ENCODE results near the gene GAS7. TPM values are rescaled to one million over a fixed set of nuclear protein-coding genes. Genes with fewer than 3 reads are reported as not detected.

GAS7 gene
- polyA plus RNA-seq, 4 donors = 14.1 to 55.7 (median 22.5) TPM

GRCh38 chr17:10201680-10202079 lies 3.3 kb upstream of the GAS7 start:
- DNase-seq (ENCODE audit: low read depth in 4 of 4, low spot score in 3 of 4) = no peak

- no peak for DNase-seq (ENCODE audit: low read depth in 4 of 4, low spot score in 3 of 4)
These were observed 2.2 kb upstream of the GAS7 start for GRCh38 chr17:10200645-10201044.

- no peak for DNase-seq (ENCODE audit: low read depth in 4 of 4, low spot score in 3 of 4)
These were observed 1.6 kb upstream of the GAS7 start for GRCh38 chr17:10200016-10200415.

DNA sequence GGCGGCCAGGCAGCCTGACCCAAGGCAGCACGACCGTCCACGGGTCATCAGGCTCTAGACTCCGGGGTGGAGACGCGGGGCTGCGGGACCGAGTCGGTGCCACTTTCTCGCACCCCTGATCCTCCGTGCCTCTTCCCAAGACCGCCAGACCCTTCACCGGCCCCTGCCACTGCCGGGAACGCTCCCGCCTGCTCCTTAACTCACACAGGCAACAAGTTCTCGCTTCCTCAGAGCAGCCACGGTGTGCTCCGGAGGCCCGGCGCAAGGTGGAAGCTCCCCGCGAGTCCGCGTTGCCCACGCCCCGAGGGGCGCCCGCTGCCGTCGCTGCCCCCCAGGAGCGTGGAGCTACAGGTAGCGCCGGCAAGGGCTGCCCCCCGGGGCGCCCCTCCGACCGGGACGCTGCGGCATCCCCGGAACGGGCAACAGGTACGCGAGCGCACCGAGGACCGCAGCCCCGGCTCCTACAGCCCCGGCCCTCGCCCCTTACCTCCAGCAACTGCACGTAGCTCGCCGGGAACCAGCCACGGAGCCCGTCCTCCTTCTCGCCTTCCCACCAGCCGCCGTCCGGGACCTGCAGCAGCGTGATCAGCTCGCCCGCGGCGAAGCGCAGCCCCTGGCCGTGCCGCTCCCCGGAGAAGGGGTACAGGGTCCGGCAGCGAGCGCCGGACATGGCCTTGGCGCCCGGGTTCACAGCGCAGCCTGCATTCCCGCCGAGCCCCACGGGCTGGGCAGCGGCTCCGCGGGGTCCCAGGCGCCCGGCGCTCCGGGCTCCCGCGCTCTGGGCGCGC lies 491 bp downstream of the GAS7 start:
- no peak for DNase-seq (ENCODE audit: low read depth in 4 of 4, low spot score in 3 of 4)

GRCh38 chr17:10197362-10197720 lies 1.1 kb downstream of the GAS7 start:
- DNase-seq (ENCODE audit: low read depth in 4 of 4, low spot score in 3 of 4) = no peak

GRCh38 chr17:10196941-10197340 lies 1.5 kb downstream of the GAS7 start:
- DNase-seq (ENCODE audit: low read depth in 4 of 4, low spot score in 3 of 4) = no peak

DNA sequence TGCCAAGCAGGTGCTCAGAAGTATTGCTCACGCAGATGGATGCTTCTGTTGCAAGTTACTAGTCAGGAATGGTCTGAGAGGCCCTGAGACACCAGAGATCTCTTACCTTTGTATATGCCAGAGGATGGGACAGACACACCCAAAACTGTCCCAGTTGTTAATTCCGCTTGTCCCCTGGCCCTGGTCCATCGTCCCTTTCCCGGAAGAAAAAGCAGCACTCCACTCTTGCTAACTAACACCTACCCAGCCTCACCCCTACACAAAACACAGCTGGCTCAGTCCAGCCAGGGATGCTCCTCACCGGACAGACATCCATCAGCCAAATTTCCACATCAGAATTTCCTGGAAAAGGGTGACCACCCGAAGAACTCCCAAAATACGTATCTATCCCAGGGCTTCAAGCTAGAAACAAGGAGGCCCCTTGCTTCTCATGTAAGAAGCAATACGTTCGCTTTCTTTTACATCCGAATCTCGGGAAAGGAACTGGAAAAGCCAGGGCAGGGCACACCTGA lies 2.0 kb downstream of the GAS7 start:
- no peak for DNase-seq (ENCODE audit: low read depth in 4 of 4, low spot score in 3 of 4)

GRCh38 chr17:10195090-10195805 lies 3.2 kb downstream of the GAS7 start:
- no peak for DNase-seq (ENCODE audit: low read depth in 4 of 4, low spot score in 3 of 4)

DNA sequence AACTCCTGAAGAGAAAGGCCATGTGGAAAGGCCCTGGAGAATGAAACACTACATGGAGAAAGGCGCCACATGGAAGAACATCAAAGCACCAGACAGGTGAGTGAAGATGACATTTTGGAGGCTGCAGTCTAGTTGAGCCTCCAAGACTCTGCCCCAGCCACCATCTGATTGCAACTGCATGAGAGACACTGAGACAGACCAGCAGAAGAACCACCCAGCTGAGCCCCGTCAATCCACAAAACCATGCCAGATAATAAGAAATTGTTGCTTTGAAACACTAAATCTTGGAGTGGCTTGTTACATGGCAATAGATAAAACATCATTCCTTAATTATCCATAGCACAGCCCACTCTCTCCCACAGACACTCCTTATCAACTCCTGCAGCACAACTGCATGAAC lies 4.8 kb downstream of the GAS7 start:
- no peak for DNase-seq (ENCODE audit: low read depth in 4 of 4, low spot score in 3 of 4)

GRCh38 chr17:10192972-10193371 lies 5.4 kb downstream of the GAS7 start:
- DNase-seq (ENCODE audit: low read depth in 4 of 4, low spot score in 3 of 4) = no peak

GRCh38 chr17:10192461-10192860 lies 5.9 kb downstream of the GAS7 start:
- DNase-seq (ENCODE audit: low read depth in 4 of 4, low spot score in 3 of 4) = no peak

- DNase-seq (ENCODE audit: low read depth in 4 of 4, low spot score in 3 of 4) = no peak
These were observed 10.9 kb downstream of the GAS7 start for GRCh38 chr17:10187456-10187855.

GRCh38 chr17:10186771-10187410 lies 11.5 kb downstream of the GAS7 start:
- DNase-seq (ENCODE audit: low read depth in 4 of 4, low spot score in 3 of 4) = no peak

DNA sequence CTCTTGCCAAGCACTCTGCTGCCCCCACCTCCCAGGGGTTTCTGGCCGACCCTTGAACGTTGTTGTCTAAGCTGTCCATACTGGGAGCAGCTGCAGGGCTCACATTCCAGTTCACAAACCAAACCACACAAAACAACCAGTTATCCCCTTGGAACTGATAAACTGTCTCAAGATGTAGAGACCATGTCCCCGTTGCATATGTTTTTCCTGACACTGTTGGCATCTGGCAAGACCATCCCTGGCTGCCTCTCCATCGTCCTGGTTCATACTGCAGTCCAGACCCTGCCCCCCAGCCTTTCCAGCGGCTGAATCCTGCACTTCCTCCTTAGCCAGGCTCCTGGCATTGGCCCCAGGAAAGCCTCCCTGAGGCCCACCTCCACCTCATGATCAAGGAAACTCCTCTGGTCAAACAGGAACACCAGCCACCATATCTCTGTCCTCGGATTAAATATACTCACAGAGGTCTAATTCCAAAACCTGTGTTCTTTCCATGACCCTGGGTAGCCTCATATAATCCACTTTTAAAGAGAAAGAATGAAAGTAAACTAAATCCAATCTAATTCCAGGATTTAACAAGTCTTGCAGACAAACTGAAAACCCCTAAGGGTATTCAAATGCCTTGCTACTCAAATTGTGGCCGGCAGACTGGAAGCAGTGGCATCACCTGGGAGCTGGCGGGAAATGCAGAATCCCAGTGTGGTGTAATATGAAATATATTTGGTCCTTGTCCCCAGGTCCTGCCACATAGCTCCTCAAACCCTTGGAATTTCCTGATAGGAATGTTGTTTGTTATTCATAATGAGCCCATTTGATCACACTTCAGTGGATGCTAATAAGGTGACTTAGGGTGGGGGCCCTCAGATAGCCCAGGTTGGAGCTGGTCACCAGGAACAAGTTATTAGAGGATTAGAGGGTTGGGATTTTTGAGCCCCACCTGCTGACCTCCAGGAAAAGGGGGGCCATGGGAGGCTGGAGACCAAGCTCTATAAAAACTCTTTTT lies 14.2 kb downstream of the GAS7 start:
- DNase-seq (ENCODE audit: low read depth in 4 of 4, low spot score in 3 of 4) = no peak

- DNase-seq (ENCODE audit: low read depth in 4 of 4, low spot score in 3 of 4) = no peak
These were observed 15.6 kb downstream of the GAS7 start for GRCh38 chr17:10182785-10183184.

DNA sequence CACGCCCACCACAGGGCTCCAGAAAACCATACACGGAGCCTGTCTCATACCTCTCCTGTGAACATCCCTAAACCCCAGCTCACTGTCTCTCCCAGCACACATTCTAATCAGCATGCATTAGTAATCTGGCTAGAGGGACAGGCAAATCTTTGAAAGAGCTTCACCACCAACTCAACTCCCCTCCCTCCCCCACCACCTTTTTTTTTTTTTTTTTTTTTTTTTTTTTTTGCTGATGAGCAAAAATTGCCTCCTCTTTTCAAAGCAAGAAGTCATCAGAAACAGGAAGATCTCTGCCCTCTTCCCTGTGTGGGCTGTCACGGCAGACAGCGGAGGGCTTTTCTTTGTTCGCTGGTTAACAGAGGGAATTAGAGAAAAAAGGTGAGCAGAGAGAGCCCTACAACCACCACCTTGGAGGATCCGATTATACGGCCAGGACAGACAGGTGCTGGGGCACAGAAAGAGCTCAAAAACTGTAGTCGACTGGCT lies 19.9 kb downstream of the GAS7 start:
- DNase-seq (ENCODE audit: low read depth in 4 of 4, low spot score in 3 of 4) = no peak

GRCh38 chr17:10177913-10178505 lies 20.4 kb downstream of the GAS7 start:
- DNase-seq (ENCODE audit: low read depth in 4 of 4, low spot score in 3 of 4) = no peak

DNA sequence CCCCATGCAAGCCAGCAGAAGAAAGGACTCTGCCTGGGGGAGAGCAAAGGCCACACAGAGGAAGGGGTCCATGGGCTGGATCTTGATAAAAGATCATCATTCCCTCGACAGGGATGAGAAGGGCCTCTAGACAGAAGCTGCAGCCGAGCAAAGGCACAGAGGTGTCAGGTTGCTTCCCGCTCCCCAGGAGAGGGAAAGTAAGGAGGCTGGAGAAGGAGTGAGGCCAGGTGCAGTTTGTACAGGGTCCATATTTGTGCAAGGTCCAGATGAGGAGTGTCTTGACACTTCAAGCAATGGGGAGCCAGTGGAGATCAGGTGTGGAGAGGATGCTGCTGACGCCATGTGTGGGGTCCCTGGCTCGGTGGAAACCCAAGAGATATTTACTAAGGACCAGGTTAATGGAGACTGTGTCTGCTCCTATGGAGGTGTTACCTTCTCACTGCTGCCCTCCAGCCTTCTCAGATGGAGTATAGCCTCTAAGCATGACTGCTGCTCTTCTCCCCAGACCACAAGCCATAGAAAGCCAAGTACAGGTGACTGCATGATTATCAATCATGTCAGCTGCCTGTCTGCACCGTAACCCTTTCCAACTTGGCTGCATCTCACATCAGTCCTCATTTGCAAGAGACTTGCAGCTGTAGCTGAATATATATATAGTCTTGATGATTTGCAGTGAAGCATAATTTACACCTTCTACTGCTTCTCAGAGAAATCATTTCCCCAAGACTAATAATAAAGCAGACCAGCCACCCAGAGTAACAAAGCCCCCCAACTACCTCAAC lies 21.1 kb downstream of the GAS7 start:
- DNase-seq (ENCODE audit: low read depth in 4 of 4, low spot score in 3 of 4) = no peak

DNA sequence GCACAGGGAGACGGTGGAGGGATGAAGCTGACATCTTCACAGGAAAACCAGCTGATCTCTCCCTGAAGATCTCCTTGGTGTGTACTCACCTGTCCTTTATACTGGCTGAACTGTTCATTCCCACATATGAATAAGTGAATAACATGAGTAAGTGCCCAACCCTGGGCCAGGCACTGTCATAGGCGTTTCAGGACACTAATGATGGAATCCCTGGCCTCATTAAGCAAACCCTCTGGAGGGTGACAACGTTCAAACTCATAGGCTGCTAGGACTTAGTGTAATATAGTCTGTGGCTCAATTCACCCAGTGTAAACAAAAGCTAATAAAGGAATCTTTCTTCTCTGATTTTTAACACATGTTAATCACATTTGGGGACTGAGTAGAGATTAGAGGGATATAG lies 24.5 kb downstream of the GAS7 start:
- no peak for DNase-seq (ENCODE audit: low read depth in 4 of 4, low spot score in 3 of 4)
